Adipose tissue (tissue), 3 donors: Measurements from ENCODE around the gene FARP2. TPM values are rescaled to one million over a fixed set of nuclear protein-coding genes. Genes with fewer than 3 reads are reported as not detected.

Experiments used
- H3K27ac ChIP-seq: one replicate; pipeline ENCODE4 v1.5.1; 2013; ENCODE audit warnings: low read depth, low read length
- WGBS, 3 donors: extraction: QIAGEN DNeasy Blood & Tissue Kit; methylation state at CpG; one replicate each; pipeline ENCODE4 v1.1.7; 2013; 5-methylcytosine and 5-hydroxymethylcytosine counted together
- polyA plus RNA-seq, 3 donors: library from polyadenylated mRNA; stranded (reverse); fragments of 200-250 nt; gene quantifications; one replicate each; pipeline ENCODE4 v1.2.3, GENCODE V29; 2013
- donor health status: healthy with polysubstance abuse.
- donor health status: Bipolar disorder and iron deficiency.
- donor health status: healthy.

The FARP2 gene
- polyA plus RNA-seq, 3 donors = 10.2 to 17.5 (median 14.1) TPM

DNA sequence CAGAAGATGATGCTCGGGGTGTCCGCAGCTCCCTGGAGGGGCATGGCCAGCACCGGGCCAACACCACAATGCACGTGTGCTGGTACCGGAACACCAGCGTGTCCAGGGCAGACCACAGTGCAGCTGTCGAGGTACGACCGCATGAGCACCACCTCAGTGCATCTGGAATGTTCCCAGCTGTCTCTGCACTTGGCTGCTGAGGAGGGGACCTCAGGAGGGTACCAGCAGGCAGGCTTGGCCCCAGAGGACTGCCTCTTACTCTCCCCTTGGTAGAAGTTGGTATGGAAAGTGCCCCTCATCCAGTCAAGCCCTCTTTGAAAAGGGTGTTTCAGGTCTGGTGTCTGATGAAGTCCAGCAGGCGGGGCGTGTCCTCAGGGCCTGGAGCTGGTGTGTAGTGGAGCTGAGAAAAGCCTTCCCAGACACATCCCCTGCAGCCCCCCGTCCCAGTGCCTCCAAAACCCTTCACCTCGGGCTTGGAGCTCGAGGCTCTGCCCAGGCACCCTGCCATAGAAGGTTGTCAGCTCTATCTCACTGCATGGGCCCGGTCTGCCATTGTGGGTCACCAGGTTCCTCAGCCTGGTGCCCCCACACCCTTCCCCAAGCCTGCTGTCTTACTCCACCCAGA lies 135.6 kb downstream of the FARP2 start:
- WGBS, 3 donors = 84 to 93% (median 84%) methylated on average over 15 of the region's 15 CpGs
- no peak overlapping the region for H3K27ac ChIP-seq

GRCh38 chr2:241492174-241492565 lies 136.1 kb downstream of the FARP2 start:
- WGBS, 3 donors = 88 to 96% (median 95%) methylated on average over 7 of the region's 7 CpGs

GRCh38 chr2:241493092-241493491 lies 137.0 kb downstream of the FARP2 start:
- WGBS, 3 donors = 87 to 93% (median 91%) methylated on average over 10 of the region's 10 CpGs
- H3K27ac ChIP-seq = no peak overlapping the region

More at GRCh38 chr2:241492174-241492565, 136.1 kb downstream of the FARP2 start:
- no peak overlapping the region for H3K27ac ChIP-seq

- 80 to 87% (median 86%) methylated on average over 16 of the region's 16 CpGs for WGBS, 3 donors
- H3K27ac ChIP-seq = no peak overlapping the region
Observed at GRCh38 chr2:241494311-241494908, 138.3 kb downstream of the FARP2 start.

- H3K27ac ChIP-seq = no peak overlapping the region
- WGBS, 3 donors = 85 to 88% (median 87%) methylated on average over 34 of the region's 34 CpGs
Observed at GRCh38 chr2:241495172-241496002, 139.3 kb downstream of the FARP2 start.

DNA sequence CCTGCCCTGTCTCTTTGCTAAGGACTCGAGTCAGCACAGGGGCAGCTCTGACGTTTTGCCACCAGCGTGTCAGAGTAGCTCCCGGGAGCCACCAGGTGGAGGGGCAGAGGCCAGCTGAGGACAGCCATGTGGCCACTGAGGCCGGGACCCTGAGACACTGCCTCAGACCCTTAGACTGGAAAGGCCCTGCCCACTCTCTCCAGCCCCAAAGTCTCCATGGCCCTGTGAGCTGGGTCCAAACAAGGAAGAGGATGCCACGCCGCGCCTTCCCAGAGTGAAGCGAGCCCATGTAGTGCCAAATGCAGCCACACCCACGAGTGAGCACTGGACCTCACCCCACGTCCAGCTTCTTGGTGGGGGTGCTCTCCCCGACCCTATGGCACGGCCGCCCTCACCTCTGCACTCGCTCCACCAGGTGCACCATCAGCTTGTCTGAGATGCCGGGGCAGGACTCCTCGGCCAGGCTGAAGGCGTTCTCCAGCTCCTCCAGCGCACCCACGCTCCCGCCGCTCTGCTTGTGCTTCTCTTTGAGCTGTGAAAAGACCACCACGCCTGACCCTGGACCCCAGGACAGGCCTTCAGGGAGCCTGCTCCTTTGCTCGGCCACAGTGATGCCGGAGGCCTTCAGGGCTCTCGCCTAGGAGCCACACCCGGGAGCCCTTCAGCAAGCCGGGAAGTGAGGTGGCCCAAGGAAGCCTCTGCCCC lies 140.1 kb downstream of the FARP2 start:
- H3K27ac ChIP-seq = no peak overlapping the region
- WGBS, 3 donors = 91 to 96% (median 93%) methylated on average over 28 of the region's 28 CpGs

GRCh38 chr2:241496904-241497877 lies 141.1 kb downstream of the FARP2 start:
- WGBS, 3 donors = 85 to 92% (median 88%) methylated on average over 28 to 29 of the region's 29 CpGs
- no peak overlapping the region for H3K27ac ChIP-seq

DNA sequence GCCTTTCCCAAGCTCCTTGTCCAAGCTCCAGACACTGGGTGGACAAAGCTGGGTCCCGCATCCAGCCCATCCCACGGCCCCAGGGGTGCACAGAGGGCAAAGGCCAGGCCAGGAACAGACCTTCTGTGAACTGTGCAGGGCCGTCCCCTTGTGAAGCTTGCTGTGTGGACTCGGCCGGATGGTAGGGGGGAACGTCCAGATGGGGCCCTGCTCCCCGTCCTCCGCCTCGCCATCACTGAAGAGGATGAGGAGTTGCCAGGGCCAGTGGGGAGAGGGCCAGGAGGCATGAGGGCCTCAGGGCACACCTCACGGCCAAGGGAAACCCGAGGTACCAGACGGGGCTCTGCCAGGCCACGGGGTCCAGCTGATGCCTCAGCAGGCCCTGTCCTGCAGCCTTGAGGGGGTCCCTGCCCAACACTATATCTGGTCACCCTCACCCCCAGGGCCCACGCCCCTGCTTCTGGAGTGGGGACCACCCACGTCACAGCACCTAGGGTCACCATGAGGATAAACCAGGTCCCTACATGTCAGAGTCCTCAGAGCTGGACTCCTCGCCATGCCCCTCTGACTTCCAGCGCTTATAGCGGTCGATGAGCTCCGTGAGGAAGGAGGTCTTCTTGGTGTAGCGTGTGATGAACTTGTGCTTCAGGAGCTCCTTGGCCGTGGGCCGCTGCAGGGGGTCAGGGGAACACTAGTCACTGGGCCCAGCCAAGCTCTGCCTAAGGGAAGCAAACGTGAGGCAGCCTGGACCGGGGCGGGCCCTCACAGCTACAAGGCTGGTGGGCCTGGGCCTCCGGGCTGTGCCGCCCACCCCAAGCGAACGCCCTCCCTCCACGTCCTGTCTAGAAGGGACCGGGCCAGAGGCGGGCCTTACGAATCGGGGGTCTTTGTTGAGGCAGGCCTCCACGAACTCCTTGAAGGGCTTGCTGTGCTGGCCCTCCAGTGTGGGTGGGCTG lies 142.3 kb downstream of the FARP2 start:
- WGBS, 3 donors = 91 to 94% (median 93%) methylated on average over 34 to 36 of the region's 36 CpGs
- no peak overlapping the region for H3K27ac ChIP-seq

DNA sequence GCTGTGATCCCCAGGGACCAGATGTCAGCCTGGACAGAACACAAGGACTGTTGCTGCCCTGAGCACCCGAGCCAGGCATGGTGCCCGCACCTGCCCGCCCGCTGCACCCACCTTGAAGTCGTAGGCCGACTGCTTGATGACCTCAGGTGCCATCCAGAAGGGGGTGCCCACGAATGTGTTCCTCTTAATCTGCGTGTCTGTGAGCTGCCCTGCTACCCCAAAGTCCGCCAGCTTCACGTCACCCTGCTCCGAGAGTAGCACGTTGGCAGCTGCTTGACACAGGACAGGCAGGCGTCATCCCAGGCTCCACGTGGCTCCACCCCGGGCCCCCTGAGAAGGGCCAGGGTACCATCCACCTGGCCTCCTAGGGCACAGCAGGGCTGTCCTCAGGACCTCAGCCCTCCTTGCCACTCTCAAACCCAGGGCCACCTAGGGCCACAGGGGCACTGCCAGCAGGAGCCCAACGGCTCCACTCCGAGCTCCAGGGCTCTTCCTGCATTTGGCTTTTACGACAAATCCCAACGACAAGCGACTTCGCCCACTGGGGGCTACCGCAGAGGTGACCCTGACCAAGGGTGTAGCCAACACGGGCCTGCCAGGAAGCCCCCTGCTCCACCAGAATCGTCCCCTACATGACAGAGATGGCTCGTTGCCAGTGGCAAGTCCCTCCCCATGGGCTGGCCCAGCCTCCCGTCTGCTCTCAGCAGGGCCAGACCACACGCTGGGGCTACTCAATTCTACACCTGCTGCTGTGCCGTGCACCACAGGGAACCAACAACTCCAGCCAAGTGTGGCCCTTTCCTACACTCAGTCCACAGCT lies 143.3 kb downstream of the FARP2 start:
- no peak overlapping the region for H3K27ac ChIP-seq
- 83 to 87% (median 85%) methylated on average over 28 of the region's 28 CpGs for WGBS, 3 donors

GRCh38 chr2:241500016-241500415 lies 143.9 kb downstream of the FARP2 start:
- no peak overlapping the region for H3K27ac ChIP-seq

DNA sequence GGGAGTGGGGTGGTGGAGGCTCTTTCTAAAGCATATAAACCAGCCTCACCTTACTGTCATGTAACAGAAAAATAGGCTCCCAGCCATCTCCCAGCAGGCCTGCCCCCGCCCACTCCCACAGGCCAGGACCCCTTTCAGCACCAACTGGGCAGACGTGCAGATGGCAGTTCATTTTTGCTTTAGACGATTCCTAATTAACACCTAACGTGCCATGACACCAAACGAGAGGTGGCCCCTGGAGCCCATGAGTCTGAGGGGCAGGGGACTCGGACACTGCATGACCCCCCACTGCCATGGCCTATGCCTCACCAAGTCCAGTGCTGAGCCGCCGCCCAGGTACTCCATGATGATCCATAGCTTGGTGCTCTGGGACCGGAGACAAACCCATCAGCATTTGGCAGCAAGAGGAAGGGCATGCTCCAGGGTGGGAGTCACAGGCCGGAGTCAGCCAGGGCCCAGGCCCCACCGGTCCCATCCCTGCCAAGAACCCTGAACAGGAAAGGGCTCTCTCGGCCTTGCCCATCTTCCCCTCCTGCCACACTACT lies 144.4 kb downstream of the FARP2 start:
- H3K27ac ChIP-seq = no peak overlapping the region
- WGBS, 3 donors = 86 to 87% (median 86%) methylated on average over 12 of the region's 12 CpGs

More at GRCh38 chr2:241500016-241500415, 143.9 kb downstream of the FARP2 start:
- 92 to 97% (median 92%) methylated on average over 10 of the region's 10 CpGs for WGBS, 3 donors

GRCh38 chr2:241501099-241501541 lies 145.0 kb downstream of the FARP2 start:
- WGBS, 3 donors = 91 to 92% (median 91%) methylated on average over 12 of the region's 12 CpGs

GRCh38 chr2:241501551-241501950 lies 145.5 kb downstream of the FARP2 start:
- 94 to 96% (median 95%) methylated on average over 17 of the region's 17 CpGs for WGBS, 3 donors
- H3K27ac ChIP-seq = no peak overlapping the region

More at GRCh38 chr2:241501099-241501541, 145.0 kb downstream of the FARP2 start:
- H3K27ac ChIP-seq = no peak overlapping the region

DNA sequence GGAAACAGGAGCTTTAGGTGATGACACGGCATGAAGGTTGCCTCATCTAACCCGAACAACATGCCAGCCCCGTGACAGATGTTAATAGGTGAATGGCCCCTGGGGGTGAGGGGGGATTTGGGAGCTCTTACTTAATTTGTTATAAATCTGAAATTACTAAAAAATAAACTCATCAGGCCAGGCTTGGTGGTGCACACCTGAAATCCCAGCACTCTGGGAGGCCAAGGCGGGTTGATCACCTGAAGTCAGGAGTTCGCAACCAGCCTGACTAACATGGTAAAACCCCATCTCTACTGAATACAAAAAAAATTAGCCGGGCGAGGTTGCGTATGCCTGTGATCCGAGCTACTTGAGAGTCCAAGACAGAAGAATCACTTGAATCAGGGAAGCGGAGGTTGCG lies 146.2 kb downstream of the FARP2 start:
- 94 to 98% (median 97%) methylated on average over 11 of the region's 11 CpGs for WGBS, 3 donors
- no peak overlapping the region for H3K27ac ChIP-seq

DNA sequence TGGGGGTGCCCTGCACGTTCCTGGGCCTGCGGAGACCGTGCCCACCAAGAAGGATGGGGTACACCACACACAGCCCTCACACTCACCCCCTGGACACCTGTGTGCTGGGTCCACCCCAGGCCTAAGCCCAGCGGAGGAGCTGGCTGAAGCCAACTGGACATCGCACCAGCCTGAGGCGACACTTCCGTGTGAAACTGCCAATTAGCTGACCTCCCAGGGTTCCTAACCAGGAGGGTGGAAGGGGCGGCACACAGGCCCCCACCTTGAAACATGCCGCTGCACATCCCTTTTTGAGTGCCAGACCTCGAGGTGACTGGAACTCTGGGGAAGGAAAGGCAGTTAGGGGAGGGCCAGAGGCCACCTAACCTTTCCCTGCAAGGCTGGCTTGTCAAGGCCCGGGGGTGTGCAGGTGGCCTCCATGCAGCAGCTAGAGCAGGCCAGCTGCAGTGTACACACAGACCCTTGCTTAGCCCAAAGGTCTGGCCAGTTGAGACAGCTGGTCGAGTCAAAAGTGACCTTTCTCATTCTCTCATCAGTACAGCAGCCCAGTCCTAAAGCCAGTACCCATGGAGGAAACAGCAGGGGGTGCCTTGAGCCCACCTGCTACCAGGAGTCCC lies 147.8 kb downstream of the FARP2 start:
- H3K27ac ChIP-seq = no peak overlapping the region
- WGBS, 3 donors = 83 to 87% (median 84%) methylated on average over 12 of the region's 12 CpGs
